ENCODE results near the gene PCSK5.
"Not testable (repeated sequence)": the region's sequence is repeated elsewhere in the genome, so short reads cannot be mapped to it uniquely, and the experiment has no call there.

Gene PCSK5

GRCh38 chr9:76359365-76359764 lies 468.9 kb downstream of the PCSK5 start:
- no peak for DNase-seq (ENCODE audit: low spot score)

- DNase-seq (ENCODE audit: low spot score), result no peak
These were observed 469.3 kb downstream of the PCSK5 start for GRCh38 chr9:76359766-76360165.

GRCh38 chr9:76362332-76363031 lies 472.0 kb downstream of the PCSK5 start:
- DNase-seq (ENCODE audit: low spot score), result not testable (repeated sequence)

GRCh38 chr9:76363032-76363395 lies 472.5 kb downstream of the PCSK5 start:
- DNase-seq (ENCODE audit: low spot score), result no peak

GRCh38 chr9:76365028-76365427 lies 474.6 kb downstream of the PCSK5 start:
- no peak for DNase-seq (ENCODE audit: low spot score)

GRCh38 chr9:76366275-76366674 lies 475.8 kb downstream of the PCSK5 start:
- DNase-seq (ENCODE audit: low spot score), result no peak

- DNase-seq (ENCODE audit: low spot score), result no peak
These were observed 479.1 kb downstream of the PCSK5 start for GRCh38 chr9:76369583-76369982.

- no peak for DNase-seq (ENCODE audit: low spot score)
These were observed 480.0 kb downstream of the PCSK5 start for GRCh38 chr9:76370396-76371023.

GRCh38 chr9:76371901-76372300 lies 481.4 kb downstream of the PCSK5 start:
- no peak for DNase-seq (ENCODE audit: low spot score)

GRCh38 chr9:76372336-76372735 lies 481.9 kb downstream of the PCSK5 start:
- DNase-seq (ENCODE audit: low spot score), result no peak

- DNase-seq (ENCODE audit: low spot score), result no peak
These were observed 482.8 kb downstream of the PCSK5 start for GRCh38 chr9:76373173-76373783.

- DNase-seq (ENCODE audit: low spot score), result no peak
These were observed 483.5 kb downstream of the PCSK5 start for GRCh38 chr9:76373784-76374474.

- no peak for DNase-seq (ENCODE audit: low spot score)
These were observed 484.5 kb downstream of the PCSK5 start for GRCh38 chr9:76374783-76375559.

GRCh38 chr9:76377791-76378190 lies 487.3 kb downstream of the PCSK5 start:
- DNase-seq (ENCODE audit: low spot score), result no peak

GRCh38 chr9:76378367-76379073 lies 488.0 kb downstream of the PCSK5 start:
- DNase-seq (ENCODE audit: low spot score), result no peak

- DNase-seq (ENCODE audit: low spot score), result no peak
These were observed 489.0 kb downstream of the PCSK5 start for GRCh38 chr9:76379494-76379893.

GRCh38 chr9:76390656-76391055 lies 500.2 kb downstream of the PCSK5 start:
- DNase-seq (ENCODE audit: low spot score), result no peak

- peak; percentile 89 for DNase-seq (ENCODE audit: low spot score)
These were observed 503.9 kb downstream of the PCSK5 start, which contains the start of gene RFK for GRCh38 chr9:76394195-76394959. TSS of gene RFK (minus strand) at chr9:76394426. CDS start at chr9:76394171, 255 bp downstream.

- DNase-seq (ENCODE audit: low spot score), result peak; percentile 48
These were observed 504.4 kb downstream of the PCSK5 start for GRCh38 chr9:76394960-76395252.

- no peak for DNase-seq (ENCODE audit: low spot score)
These were observed 504.9 kb downstream of the PCSK5 start for GRCh38 chr9:76395381-76395780.

GRCh38 chr9:76396144-76396543 lies 505.7 kb downstream of the PCSK5 start:
- no peak for DNase-seq (ENCODE audit: low spot score)

Data from CD4-positive, alpha-beta T cell treated with Interleukin-6 at 100 ng/mL for 8 hours (primary cell).